Gastroesophageal sphincter (tissue), 3 donors: ENCODE results near the gene KLC1.

Experiments used
- POLR2A ChIP-seq, 2 donors: fragments of 450-650 bp; IDR thresholded peaks; one replicate each; pipeline ENCODE4 v1.6.1; 2017; ENCODE audit warnings: antibody characterized with exemption in 2 of 2, mild to moderate bottlenecking in 2 of 2, moderate library complexity in 1 of 2
- POLR2AphosphoS5 ChIP-seq: sonication (generic); formaldehyde crosslinking; IDR thresholded peaks from one replicate; pipeline ENCODE4 v1.6.1; 2017; ENCODE audit warnings: antibody characterized with exemption
- TF ChIP-seq, protein P1 (sequence below), 4 experiments: fragments of 200-600 bp in 2 of 4; fragments of 450-650 bp in 2 of 4; sonication (generic) in 1 of 4; IDR thresholded peaks; one replicate each; pipeline ENCODE4 v1.5.1; 2017 to 2019; ENCODE audit warnings: antibody characterized with exemption in 4 of 4, mild to moderate bottlenecking in 2 of 4, moderate library complexity in 2 of 4

DNA sequence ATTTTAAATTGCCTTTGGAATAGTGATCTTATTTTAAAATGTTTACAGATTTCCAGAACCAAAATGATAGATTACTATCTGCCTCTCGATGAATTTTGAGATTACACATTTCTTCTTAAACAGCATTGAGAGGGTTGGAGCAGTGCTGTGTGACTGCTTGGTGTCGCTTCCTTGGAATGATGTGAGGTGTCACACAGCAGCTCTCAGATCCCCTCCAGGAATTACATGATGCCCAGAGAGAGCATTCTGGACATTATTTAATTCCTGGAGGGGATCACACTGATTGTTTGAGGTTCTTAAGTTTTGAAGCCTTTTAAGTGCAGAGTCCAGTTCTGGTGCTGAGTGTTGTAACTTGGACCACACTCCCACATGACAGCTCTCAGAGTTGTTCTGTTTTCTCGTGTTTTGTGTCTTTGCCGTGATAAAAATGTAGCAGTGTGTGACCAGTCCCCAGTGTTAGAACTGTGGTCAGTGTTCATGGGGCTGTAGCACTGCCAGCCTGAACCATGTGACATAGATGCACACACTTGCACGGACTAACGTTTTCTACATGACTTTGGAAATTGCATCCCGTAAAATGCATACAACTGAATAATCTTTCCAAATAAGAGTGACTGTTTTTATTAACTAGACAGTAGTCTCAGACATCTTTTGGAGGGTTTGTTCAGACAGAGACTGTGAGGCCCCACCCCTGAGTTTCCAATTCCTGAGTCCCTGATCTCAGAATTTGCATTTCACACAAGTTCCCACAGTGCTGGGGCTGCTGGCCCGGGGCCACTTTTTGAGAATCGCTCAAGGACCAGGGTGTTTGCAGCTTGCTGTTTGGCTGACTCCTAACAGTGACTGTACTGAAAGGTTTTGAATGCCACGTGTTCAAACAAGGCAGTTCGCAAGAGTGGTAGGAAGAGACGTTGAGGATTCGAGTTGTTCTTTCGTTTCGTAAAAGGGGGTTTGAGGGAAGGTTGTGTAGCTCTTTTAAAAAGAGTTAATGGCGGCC lies 60.2 kb downstream of the KLC1 start:
- TF ChIP-seq, protein P1, sequence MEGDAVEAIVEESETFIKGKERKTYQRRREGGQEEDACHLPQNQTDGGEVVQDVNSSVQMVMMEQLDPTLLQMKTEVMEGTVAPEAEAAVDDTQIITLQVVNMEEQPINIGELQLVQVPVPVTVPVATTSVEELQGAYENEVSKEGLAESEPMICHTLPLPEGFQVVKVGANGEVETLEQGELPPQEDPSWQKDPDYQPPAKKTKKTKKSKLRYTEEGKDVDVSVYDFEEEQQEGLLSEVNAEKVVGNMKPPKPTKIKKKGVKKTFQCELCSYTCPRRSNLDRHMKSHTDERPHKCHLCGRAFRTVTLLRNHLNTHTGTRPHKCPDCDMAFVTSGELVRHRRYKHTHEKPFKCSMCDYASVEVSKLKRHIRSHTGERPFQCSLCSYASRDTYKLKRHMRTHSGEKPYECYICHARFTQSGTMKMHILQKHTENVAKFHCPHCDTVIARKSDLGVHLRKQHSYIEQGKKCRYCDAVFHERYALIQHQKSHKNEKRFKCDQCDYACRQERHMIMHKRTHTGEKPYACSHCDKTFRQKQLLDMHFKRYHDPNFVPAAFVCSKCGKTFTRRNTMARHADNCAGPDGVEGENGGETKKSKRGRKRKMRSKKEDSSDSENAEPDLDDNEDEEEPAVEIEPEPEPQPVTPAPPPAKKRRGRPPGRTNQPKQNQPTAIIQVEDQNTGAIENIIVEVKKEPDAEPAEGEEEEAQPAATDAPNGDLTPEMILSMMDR (IDR thresholded peaks at IDR 0.05): no peak
- no peak for TF ChIP-seq POLR2AphosphoS5
- no peak for TF ChIP-seq POLR2A (IDR thresholded peaks at IDR 0.05)
